Jurkat, Clone E6-1 (cell line): ENCODE results near the gene MCF2.
A peak's percentile ranks its signal among the peaks of the same experiment; 100 is the strongest.

ENCODE experiments used
- DNase-seq: peaks from one replicate; pipeline ENCODE4 v3.0.0-alpha.2; 2011; ENCODE audit warnings: low read depth, low spot score
- H3K4me3 ChIP-seq: 2 replicates; pipeline ENCODE4 v1.5.1; 2011; ENCODE audit warnings: mild to moderate bottlenecking, low read length, control low read depth, moderate library complexity

MCF2 gene

DNA sequence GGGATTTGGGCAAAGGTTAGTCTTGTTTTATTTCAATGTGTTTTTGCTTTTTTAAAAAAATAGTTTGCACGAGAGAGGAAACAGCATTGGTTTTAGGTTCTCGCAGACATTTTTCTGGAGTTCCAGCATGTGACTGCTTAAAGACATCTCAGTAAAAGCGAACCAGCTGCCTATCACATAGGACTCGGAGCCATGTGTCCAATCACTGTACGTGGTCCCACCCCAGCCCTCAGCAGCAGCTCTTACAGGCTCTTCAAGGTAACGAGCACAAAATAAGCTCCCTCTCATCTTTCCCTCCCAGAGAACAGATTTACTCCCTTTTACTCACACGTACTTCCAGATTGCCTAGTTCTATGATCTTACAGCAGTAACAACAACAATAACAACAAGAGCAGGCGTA is 68.7 kb downstream of the MCF2 start:
- no peak overlapping the region for H3K4me3 ChIP-seq
- DNase-seq, result no peak

DNA sequence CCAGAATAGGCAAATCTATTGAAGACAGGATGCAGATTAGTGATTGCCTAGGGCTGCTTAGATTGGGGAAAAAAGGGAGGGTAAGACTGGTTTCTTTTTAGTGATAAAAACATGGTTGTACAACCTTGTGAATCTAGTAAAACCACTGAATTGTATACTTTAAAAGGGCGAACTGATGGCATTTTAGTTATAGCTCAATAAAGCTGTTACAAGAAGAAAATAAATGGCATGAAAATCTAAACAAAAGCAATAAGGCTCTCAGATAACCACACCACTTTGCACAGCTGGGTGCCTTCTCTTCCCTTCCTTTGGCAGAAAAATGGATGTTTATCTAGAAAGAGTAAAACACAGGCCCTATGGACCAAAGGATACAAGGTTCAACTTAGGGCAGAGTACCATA is 107.9 kb downstream of the MCF2 start:
- no peak for DNase-seq

DNA sequence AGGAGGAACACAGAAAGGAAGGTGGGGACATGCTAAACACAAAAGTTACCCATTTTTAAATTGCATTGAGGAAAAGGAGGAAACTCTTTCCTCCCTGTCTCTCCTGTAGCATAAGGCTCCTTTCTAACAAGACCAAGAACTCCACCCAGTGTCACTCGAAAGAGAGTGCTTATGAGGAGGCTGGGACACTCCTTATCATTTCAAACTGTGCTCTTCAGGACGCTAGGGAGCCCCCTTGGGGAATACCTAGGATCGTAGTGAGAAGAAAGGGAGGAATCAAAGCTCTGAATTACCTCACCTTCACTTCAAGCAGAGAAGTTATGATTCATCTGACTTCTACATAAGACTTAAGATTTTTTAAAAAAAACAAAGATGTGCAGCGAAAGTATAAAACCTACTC is 111.9 kb downstream of the MCF2 start:
- H3K4me3 ChIP-seq, result no peak overlapping the region
- no peak for DNase-seq

More for the DNA sequence above, 107.9 kb downstream of the MCF2 start:
- no peak overlapping the region for H3K4me3 ChIP-seq

DNA sequence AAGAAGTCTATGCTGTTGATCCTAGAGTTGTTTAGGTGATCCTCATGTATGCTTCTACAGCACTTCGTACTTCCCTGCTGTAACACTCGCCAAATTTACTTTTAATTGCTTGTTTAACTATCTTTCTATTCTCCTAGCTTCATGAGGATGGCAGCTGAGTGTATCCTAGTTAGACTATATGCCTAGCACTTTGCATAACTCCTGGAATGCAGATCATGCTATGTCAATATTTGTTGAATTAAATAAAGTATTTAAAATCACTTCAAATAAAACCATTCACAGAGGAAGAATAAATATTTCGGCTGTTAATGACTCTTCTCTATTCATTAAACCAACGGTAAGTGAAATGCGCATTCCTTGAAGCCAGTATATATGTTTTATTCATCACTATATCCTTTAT is 122.4 kb downstream of the MCF2 start:
- DNase-seq, result no peak

DNA sequence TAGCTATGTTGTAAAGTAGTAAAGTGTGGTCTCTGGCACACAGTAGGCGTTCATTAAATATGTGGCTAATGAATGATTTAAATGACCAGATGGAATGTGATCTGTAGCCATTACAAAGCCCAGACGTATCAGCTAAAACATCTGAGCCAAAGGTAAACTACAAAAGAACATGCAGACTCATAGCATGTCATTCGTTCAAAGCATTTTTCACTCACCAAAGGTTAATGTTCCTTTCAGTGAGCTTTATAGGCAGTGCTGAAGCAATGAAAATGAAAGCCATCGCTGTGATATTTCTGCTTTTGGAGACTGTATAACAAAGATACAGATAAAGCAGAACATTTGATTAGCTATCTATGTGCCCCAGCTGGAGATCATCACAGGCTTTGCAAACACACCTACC is 126.9 kb downstream of the MCF2 start:
- H3K4me3 ChIP-seq, result no peak overlapping the region
- DNase-seq, result no peak

More for the DNA sequence above, 122.4 kb downstream of the MCF2 start:
- no peak overlapping the region for H3K4me3 ChIP-seq

DNA sequence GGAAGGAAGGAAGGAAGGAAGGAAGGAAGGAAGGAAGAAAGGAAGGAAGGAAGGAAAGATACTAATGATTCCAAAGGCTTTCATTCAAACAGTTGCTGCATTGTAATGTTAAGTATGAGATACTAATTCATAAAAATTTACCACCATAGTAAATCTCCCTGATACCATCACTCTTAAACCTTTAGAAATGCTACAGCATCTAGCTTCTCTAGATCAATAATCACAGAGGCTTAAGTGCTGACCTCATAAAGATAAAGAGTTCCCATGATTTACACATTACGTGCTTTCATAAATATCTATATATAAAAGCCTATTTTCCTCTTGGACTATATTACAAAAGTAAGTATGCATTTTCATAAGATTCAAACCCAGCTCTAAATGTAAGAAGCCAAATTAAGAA is 141.0 kb downstream of the MCF2 start:
- H3K4me3 ChIP-seq, result no peak overlapping the region
- DNase-seq, result no peak

DNA sequence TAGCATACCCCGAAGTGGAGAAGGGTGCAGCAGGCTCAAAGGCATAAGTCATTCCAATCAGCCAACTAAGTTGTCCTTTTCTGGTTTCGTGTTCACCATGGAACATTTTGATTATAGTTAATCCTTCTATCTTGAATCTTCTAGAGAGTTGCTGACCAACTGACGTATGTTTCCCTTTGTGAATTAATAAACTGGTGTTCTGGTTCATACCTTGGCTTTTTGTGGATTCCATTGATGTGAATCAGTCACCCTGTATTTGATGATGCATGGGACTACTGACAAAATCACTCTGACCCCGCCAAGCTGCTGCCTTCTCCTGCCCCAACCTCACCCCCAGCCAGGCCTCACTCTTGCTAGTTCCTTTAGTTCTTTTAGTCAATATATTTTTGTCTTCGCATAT is 144.7 kb downstream of the MCF2 start:
- H3K4me3 ChIP-seq, result no peak overlapping the region
- no peak for DNase-seq

DNA sequence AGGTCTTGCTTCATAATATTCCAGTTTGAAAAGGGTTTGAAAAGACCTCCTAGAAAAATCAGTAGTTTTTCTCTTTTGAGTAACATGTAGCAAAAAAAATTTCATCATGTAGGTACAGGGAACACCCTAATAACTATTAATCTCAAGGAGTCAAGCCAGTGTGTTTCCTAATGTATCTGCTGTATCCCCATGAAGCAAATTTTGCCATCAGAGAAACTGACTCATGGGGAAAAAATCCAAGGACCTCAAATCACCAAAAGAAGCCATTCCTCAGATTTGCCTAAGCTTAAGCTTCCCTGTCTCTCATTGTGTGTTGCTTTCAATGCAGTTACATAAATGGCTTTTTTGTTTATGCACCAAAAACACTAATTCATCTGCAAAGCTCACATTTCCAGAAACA is 147.7 kb downstream of the MCF2 start:
- H3K4me3 ChIP-seq, result no peak overlapping the region
- no peak for DNase-seq

DNA sequence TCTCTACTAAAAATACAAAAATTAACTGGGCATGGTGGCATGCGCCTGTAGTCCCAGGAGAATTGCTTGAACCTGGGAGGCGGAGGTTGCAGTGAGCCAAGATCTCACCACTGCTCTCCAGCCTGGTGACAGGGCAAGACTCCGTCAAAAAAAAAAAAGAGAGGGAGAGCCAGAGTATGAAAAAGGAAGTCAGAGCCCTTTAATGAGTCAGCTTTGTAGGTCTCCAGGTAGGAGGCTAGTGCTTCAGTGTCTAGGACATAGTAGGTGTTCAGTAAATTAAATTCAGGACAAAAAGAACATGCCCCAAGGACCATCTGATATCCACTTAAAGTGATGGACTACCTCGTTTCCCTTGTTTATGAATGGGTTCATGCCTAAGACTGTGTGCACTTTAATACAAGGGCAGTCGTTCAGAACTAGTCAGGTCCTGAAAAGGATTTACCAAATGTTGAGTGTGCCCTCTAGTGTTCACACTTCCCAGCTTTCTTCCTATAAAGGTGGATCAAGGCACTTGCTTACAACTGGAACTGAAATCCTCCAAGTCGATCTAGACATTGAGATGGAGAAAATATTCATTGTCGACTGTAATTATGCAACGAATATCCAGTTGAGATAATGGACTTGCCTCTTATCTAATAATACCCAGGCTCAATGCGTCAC is 148.5 kb downstream of the MCF2 start:
- peak; percentile 50 for DNase-seq

DNA sequence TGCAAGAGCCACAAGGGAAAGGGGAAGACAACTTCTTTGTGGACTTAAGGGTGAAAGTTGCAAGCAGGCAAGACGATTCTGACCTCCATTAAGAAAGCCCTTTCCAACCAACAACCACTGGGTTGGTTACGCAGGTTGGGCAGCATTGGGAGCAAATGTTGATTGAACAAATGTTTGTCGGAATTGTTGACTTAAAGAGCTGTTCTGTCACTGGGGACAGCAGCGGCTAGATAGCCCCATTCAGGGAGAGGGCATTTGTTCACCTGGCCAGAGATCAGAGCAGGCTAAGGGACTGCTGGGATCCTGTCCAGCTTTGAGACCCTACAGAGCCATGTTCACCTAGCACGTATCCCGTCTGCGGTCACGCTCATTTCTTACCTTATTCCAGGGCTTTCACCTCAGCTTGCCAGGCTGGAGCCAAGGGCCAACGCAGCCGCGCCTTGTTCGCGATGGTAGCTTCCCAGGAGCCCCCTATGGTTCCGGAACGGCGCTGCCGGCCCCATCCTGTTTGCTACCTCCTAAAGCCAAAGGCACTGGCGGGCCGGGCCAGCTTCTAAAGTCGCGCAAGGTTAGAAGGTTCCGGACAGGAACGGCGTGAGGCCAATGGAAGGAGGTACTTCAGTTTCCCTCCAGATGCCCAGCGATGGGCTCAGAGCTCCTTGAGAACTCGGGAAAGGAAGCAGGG is 152.8 kb downstream of the MCF2 start:
- no peak overlapping the region for H3K4me3 ChIP-seq
- DNase-seq, result no peak

More for the DNA sequence above, 148.5 kb downstream of the MCF2 start:
- no peak overlapping the region for H3K4me3 ChIP-seq

DNA sequence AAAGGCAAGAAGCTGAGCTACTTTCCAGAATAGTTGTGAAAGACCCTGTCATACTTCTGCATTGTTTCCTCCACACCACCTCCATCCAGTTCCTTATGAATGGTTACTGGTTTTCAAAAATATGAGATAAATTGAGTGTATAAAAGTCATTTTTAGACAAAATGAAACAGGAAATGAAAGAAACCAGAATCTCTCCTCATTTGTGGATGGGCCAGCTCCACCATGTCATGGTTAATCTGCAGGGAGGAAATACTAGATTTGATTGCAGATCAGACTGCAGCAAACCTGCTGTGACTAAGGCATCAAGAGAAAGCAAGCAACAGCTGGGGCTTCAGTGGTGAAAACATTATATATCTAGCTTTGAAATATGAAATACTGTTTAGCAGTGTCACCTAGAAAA is 153.6 kb downstream of the MCF2 start:
- no peak overlapping the region for H3K4me3 ChIP-seq
- DNase-seq, result no peak

DNA sequence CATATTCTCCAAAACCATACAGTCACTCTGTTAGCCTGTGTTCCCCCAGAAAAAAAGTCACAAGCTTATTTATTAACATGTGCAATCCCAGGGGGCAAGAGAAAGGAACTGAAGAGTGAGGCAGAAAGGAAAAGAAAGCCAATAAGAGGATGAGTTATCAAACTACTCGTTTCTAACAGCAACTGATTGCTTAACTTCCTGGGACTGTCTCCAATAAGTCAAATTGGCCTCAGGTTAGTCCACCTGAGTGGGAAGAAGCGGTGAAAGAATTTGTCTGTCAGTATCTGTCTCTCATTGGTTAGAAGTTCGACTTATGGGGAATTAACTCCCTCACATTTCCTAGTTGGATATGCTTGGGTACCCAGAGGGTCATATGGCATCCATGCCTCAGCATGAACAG is 163.4 kb downstream of the MCF2 start:
- no peak for DNase-seq
- no peak overlapping the region for H3K4me3 ChIP-seq

DNA sequence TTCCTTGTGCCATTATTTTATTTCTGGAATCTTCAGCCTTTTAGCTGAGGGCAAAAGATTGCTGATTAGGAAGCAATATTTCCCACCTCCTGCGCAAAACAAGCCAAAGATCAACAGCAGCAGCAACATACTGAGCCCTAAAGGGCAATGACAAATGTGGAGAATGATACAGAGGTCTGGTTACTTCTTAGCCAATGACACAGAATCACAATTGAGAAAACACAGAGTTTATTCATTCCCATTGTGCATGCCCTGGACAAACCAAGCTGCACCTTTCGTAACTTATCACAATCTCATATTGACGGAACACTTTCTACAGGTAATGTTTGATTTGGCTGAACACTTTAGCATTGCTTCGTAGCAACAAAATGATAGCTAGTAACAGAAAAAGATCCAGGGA is 164.0 kb downstream of the MCF2 start:
- no peak overlapping the region for H3K4me3 ChIP-seq
- no peak for DNase-seq

DNA sequence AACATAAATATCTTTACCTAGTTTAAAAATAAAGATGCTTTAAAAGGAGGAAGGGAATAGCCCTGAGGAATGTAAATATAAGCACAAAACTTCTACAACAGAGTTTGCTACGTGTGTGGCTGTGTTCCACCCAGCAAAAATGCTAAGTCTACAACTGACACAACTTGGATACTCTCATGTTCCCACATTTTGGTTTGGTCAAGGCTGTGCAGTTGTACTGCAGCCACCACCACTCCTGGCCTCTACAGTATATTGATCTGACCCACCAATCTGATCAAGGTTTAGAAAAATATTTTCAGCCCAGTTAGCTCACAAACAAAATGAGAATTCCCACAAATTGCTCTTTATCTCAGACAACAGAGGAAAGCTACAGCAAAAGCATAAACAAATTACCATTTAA is 165.3 kb downstream of the MCF2 start:
- no peak overlapping the region for H3K4me3 ChIP-seq
- DNase-seq, result no peak

DNA sequence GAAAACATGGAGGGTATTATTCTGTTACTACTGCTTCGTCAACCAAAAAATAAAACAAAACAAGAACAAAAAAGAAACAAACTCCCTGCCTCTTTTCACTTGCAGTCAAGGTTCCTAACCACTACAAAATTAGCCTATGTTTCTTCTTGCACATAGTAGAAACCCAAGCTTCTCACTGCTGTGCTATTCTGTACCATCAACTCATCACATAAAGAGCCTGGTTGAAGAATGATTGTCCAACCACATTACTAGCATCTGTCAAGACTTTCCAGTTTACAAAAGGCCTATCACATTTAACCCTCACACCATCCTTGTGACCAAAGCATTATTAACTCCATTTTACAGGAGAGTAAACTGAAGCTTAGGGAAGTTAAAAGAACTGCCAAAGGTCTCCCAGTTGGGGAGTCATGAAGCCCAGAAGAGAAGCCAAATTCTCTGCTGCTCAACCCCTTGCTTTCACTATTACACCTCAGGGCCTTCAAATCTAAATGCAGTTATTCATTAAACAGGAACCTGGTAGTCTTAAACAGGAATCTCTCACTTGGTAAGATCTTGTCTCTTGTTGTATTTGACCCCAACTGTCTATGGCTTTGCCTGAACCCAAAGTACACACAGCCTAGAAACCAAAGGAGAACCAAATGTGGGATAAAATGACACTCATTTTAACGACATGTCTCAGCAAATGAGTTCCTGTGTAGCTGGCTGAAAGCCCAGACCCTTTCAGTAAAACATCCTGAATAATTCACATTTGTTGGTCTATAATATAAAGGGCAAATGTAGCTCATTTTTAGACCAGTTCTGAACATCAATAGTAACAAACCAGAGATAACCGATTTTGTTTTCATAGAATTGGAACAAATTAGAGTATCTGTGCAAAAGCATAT is 168.8 kb downstream of the MCF2 start:
- H3K4me3 ChIP-seq, result no peak overlapping the region
- no peak for DNase-seq

DNA sequence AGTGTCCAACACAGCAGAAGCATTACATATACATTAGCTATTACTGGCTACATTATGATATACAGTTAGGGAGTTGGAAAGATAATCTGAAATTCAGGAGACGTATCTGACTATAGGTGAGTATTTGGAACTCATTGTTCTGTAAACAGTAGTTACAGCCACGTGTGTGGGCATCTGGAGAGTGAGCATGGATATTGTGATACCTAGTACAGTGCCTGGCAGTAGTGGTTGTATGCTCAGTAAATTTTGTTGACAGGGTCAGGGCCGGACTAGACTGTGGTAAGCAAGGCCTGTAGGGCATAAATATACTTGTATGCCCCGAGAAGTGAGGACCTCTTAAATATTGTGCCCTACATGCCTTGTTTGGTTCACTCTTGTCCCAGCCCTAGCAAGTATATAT is 174.5 kb downstream of the MCF2 start:
- no peak overlapping the region for H3K4me3 ChIP-seq
- no peak for DNase-seq

DNA sequence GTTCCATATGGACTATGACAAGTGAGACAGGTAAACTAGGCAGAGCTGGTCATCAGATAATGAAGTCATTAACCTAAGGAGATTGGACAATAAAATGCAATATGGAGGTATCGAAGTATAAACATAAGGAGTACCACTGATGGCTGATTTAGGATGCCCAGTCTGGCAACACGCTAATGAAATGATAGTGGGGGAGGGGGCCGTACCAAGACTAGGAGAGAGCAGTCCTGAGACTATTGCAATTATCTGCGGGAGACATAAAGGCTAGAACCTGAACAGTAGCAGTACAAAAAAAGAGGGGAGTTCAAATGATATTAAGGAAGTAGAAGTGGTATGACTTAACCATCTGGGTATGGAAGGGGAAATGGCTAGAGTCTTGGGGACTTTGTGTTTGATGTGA is 175.1 kb downstream of the MCF2 start:
- no peak for DNase-seq
- no peak overlapping the region for H3K4me3 ChIP-seq
